GM13976 (cell line): ENCODE measurements around the gene ST3GAL3.

Source experiments
- DNase-seq: peaks from one replicate; pipeline ENCODE4 v3.0.0; 2012; ENCODE audit warnings: low spot score
- CTCF ChIP-seq: IDR thresholded peaks from 2 replicates; pipeline ENCODE4 v1.5.1; 2012; ENCODE audit warnings: borderline replicate concordance, mild to moderate bottlenecking; ENCODE audit not compliant: insufficient read depth; ENCODE audit errors: extremely low read depth, missing control alignments, control extremely low read depth
- in situ Hi-C: fragments of 300-500 bp; cut with MboI; formaldehyde crosslinking; loops from one replicate; pipeline ENCODE4 v1.12.0; 2022; ENCODE audit warnings: low sequenced_read_pairs, mixed read lengths, inconsistent platforms; ENCODE audit not compliant: unreplicated experiment

ST3GAL3 gene

GRCh38 chr1:43693371-43693770 is 14.0 kb upstream of the ST3GAL3 start:
- in situ Hi-C loops, result no loop called here
- no peak for TF ChIP-seq CTCF
- DNase-seq, result no peak

- DNase-seq, result no peak
Observed at GRCh38 chr1:43699281-43699680, 8.1 kb upstream of the ST3GAL3 start.

DNA sequence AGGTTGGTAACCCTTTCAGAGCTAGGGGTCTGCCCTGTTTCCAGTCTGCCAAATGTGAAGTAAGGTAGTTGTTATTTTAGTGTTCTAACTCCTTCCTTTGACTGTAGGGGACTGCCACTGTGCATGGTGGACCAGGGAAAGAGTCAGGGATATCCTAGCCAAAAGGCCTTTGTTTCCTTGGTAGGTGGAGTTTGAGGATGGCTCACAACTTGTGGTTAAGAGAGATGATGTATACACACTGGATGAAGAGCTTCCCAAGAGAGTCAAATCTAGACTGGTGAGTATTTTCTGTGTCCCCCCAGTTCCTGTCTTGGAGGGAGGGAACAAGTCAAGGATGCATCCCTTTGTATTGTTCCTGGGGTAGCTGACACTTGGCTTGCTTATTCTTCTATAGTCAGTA is 3.5 kb upstream of the ST3GAL3 start:
- no peak for TF ChIP-seq CTCF

More at GRCh38 chr1:43699281-43699680, 8.1 kb upstream of the ST3GAL3 start:
- TF ChIP-seq CTCF, result no peak
- in situ Hi-C loops, result no loop called here

DNA sequence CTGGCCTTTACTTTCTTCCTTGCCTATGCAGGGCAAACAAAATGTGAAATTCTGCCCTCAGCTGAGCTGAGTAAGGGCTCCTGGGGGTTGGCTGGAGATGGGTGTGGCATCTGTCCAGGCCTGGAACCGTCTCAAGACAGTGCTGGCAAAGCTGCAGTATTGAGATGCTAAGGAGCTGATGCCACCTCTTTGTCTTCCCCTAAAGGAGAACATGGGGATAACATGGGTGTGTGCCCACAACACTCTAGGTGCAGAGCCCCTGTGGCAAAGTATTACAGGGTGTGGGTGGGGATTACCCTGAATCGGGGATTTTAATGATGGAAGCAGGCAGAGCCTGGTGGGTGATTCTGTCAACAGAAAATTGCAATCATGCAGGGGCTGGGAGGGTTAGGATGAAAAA is 2.5 kb upstream of the ST3GAL3 start:
- in situ Hi-C loops, result no loop called here
- TF ChIP-seq CTCF, result no peak
- DNase-seq, result no peak

More for the DNA sequence above, 3.5 kb upstream of the ST3GAL3 start:
- DNase-seq, result no peak
- in situ Hi-C loops, result no loop called here

DNA sequence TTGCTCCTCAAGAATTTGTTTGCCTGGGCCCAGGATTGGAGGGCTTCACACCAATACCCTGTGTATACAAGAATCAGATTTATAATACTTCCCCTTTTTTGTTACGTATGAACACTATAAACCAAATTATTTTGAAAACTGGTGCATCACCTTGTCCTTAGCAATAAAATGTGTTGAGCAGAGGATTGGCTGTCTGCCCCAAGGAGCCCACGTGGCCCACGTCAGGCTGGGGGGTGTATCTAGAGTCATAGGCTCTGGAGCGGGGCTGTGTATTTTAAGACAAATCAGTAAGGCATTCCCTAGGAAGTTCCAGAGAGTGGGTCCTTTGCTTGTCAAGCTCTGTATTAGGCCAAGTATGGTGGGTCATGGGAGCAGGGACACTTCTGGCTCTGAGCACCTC is 2.0 kb upstream of the ST3GAL3 start:
- no peak for TF ChIP-seq CTCF
- in situ Hi-C loops, result no loop called here
- no peak for DNase-seq

DNA sequence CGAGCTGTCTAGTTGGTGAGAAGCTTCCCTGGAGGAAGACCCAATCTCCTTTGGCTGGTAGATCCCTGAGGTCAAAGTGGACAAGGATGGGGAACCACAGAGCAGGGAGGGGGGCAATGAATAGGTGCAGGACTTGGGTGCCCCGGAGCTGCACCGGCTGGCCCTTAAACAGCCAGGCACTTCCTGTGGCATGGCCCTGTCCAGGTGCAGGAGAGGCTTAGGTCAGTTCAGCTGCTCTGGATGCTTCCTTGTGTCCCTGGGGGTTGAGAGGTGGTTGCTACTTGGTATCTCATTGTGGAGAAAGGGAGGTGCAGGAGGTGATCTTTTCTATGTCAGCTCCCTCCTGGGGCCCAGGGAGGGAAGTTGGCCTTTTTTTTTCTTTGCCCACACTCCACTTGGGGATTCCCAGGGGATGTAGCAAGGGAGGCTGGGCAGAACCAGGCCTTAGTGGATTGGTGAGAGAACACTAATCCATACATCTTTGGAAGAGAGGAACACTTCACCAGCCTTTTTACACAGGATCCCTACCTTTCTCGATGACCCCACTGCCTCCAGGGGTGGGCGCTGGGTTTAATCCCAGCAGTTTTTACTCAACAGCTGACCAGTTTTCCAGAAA is 1.2 kb upstream of the ST3GAL3 start:
- TF ChIP-seq CTCF, result no peak
- in situ Hi-C loops, result no loop called here
- no peak for DNase-seq
